Right lobe of liver (tissue), 4 donors: Measurements from ENCODE around the gene MACROH2A1.

Experiments used
- CTCF ChIP-seq, 4 donors: fragments of 200-600 bp in 3 of 4; fragments of 450-650 bp in 1 of 4; IDR thresholded peaks; one replicate each; pipeline versions ENCODE4 v1.5.1 to v1.8.0; 2016 to 2022; ENCODE audit warnings: antibody characterized with exemption in 4 of 4, mild to moderate bottlenecking in 2 of 4
- POLR2A ChIP-seq: fragments of 450-650 bp; IDR thresholded peaks from one replicate; pipeline ENCODE4 v1.6.1; 2017; ENCODE audit warnings: antibody characterized with exemption, mild to moderate bottlenecking
- donor health status: DM: no; HTN: no; CAD: no.
- donor health status: DM: no; HTN: no; CAD: no.
- donor health status: DM: no; HTN: yes; CAD: no.

DNA sequence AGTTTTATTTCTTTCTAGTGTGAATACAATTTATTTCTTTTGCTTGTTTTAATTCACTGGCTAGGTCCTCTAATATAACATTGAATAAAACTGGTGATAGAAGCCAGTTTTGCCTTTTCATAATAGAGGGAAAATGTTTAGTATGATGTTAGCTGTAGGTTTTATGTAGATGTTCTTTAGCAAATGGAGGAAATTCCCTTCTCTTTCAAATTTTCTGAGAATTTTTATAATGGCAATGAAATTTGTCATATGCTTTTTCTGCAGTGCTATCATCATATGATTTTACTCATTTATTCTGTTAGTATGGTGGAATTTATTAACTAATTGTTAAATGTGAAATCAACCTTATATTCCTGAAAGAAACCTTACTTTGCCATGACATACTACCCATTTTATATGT is 18.1 kb upstream of the MACROH2A1 start:
- TF ChIP-seq CTCF (IDR thresholded peaks at IDR 0.05) (no peak), POLR2A (no peak)
